Esophagus muscularis mucosa (tissue), 4 donors: ENCODE data around the gene GLCCI1.

ENCODE experiments used
- CTCF ChIP-seq, 3 experiments: fragments of 200-600 bp in 2 of 3; fragments of 450-650 bp in 1 of 3; sonication (generic) in 2 of 3; IDR thresholded peaks; one replicate each; pipeline ENCODE4 v1.5.1; 2017 to 2019; ENCODE audit warnings: antibody characterized with exemption in 3 of 3, mild to moderate bottlenecking in 2 of 3, moderate library complexity in 1 of 3
- EP300 ChIP-seq: sonication (generic); formaldehyde crosslinking; IDR thresholded peaks from one replicate; pipeline ENCODE4 v1.6.1; 2017; ENCODE audit warnings: antibody characterized with exemption
- POLR2A ChIP-seq: fragments of 450-650 bp; IDR thresholded peaks from one replicate; pipeline ENCODE4 v1.6.1; 2017; ENCODE audit warnings: antibody characterized with exemption, moderate library complexity, mild to moderate bottlenecking, low read depth
- POLR2AphosphoS5 ChIP-seq, 2 donors: sonication (generic); formaldehyde crosslinking; IDR thresholded peaks; one replicate each; pipeline ENCODE4 v1.6.1; 2017; ENCODE audit warnings: antibody characterized with exemption in 2 of 2

DNA sequence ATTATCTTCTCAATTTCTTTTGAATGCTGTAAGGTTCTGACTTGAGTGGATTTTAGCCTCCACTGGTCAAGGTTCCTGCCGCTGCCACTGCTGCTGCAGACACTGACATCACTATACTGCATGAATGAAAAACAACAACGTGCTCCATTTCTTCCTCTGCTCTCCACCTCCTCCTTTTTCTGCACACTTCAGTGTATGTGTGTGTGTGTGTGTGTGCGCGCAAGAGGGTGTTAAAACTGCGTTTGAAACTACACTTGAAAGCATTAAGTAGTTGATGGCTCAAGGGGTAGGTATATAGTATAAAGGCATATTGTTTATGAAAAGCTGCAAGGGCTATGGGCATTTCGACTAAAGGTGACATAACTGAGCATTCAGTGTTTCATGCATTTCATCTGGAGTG, 3.5 kb downstream of the GLCCI1 start:
- TF ChIP-seq CTCF (IDR thresholded peaks at IDR 0.05) (no peak), POLR2A (no peak), EP300 (no peak), POLR2AphosphoS5 (IDR thresholded peaks at IDR 0.05) (no peak)
